ENCODE measurements around the gene HEXD.
"Not testable (repeated sequence)": the region's sequence is repeated elsewhere in the genome, so short reads cannot be mapped to it uniquely, and the experiment has no call there.

Gene HEXD

GRCh38 chr17:82397449-82398335, 20.5 kb upstream of the HEXD start:
- DNase-seq: no peak

DNA sequence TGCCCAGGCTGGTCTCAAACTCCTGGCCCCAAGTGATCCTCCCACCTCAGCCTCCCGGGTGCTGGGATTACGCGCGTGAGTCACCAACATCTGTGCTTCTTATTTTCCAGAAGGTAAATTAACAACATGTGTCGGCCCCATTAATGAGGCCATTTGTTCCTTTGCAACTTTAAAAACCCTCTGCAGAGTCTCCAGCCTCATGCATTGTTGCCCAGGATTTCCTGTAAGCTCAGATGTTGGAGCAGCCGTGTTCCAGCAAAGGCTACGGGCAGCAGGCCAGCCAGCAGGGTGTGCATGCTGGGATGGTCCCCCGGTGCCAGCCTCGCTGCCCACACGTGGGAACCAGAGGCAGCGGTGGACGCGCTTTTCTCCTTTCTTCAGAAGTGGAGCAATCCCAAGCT, 19.1 kb upstream of the HEXD start:
- no peak for DNase-seq

DNA sequence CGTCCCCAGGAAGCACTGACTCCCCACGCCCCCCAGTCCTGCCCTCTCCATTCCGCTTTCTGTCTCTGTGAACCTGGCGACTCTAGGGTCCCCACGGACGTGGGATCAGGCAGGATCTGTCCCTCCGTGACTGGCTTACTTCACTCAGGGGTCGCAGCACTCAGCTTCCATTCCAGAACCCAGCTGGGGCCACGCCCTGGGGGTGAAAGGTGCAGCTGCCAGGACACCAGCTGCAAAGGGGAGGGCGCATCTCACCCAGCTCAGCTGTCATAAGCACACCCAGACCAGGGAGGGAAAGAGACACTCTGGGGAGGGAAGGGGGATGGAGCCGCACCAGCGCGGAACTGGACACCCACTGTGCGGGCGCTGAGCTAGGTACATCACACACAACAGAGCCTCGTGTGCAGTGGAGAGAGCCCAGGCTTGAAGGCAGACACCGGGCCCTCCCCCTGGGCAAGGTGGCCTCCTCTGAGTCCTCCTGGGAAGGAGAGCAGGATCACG, 18.5 kb upstream of the HEXD start:
- no peak for DNase-seq

DNA sequence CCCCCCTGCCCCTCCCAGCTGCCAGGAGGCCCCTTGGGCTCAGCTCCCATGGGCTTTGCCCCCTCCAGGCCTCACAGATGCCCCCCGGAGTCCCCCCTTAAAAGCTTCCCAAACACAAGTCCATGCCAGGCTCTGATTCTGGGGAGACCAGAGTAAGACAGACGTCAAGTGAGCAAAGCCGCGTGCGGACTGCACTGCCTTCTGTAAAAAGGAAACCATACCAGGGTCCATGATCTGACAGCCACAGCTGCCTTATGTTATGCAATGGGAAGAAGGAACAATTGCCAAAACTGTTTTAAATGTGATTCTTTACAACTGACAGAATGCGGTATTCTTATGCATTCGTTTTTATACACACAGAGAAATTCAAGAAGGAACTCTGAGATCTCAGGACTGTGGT, 17.9 kb upstream of the HEXD start:
- no peak for DNase-seq

- DNase-seq: peak; percentile 35 to 37
Observed at GRCh38 chr17:82400830-82401229, 17.3 kb upstream of the HEXD start.

GRCh38 chr17:82402865-82403264, 15.3 kb upstream of the HEXD start:
- DNase-seq: no peak

GRCh38 chr17:82403662-82404660, 14.2 kb upstream of the HEXD start:
- no peak for DNase-seq

DNA sequence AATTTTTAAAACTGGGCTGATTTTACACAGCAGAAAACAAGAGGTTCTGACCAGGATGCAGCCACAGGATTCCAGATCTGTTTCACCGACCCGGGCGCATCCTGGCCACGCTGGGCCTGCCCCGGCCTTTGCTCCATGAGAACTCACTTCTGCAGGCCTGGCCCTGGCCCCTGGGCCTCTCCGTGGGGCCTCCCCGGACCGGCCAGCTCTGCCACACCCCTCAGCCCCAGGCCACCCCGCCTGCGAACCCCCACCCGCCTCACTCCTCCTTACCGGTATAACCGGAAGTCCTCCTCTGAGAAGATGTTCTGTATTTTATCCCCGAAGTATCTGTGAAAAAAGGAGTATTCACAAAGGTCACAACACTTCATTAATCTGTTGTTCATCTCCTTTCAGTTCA, 13.1 kb upstream of the HEXD start:
- DNase-seq: no peak

GRCh38 chr17:82406131-82406671, 11.9 kb upstream of the HEXD start:
- DNase-seq: no peak

DNA sequence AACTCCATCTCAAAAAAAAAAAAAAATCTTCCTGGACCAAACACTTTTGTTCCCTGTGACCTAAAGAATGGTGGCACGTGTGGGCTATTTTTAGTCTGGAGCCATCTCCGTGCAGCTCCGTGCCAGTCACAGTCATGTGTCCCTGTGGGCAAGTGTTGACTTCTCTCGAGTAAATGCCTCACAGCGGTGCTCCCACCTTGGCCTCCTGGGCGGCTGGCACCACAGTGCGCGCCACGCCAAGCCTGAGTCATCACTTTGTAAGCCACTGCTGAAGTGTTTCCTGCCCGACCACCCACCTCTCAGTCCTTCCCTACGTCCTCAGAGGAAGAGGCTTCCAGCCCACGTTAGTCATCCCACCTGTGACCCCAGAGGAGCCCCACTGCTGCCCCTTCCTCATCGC, 10.9 kb upstream of the HEXD start:
- no peak for DNase-seq

DNA sequence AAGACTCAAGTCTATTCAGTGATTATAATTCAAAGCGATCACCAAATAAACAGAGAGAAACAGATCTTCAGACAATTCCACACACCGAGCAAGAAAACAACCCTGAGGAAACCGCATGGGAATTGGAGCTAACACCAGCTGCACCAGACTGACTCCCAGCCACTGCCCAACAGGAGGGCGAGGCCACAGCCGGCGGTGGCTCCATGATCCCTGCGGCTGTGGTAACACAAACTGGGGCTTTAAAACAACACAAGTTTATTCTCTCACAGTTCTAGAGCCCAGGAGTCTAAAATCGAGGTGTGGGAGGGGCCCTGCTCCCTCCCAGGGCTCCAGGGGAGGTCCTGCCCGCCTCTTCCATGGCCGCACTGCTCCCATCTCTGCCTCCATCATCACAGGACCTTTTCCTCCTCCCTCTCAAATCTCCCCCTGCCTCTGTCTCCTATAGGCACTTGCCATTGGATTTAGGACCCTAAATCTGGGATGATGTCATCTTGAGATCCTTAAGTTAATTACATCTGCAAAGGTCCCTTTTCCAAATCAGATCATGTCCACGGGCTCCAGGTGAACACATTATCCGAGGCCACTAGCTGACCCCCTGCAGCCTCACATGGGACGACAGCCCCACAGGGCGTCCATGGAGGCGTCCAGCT, 9.7 kb upstream of the HEXD start:
- no peak for DNase-seq

GRCh38 chr17:82408938-82409318, 9.2 kb upstream of the HEXD start:
- DNase-seq: no peak

GRCh38 chr17:82410014-82410716, 8.0 kb upstream of the HEXD start:
- DNase-seq: no peak

GRCh38 chr17:82411396-82412053, 6.6 kb upstream of the HEXD start:
- no peak for DNase-seq

DNA sequence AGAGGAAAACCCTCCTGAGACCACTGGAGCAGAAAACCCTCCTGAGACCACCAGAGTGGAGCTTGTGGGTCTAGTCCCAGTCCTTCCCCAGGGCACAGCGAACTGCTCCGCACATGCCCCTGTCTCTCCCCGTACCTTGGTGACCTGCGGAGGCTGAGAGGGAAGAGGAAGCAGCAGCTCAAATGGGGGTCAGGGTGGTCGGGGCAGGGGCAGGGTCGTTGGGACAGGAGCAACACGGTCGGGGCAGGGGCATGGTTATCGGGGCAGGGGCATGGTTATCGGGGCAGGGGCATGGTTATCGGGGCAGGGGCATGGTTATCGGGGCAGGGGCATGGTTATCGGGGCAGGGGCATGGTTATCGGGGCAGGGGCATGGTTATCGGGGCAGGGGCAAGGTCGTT, 6.1 kb upstream of the HEXD start:
- DNase-seq: not testable (repeated sequence)

DNA sequence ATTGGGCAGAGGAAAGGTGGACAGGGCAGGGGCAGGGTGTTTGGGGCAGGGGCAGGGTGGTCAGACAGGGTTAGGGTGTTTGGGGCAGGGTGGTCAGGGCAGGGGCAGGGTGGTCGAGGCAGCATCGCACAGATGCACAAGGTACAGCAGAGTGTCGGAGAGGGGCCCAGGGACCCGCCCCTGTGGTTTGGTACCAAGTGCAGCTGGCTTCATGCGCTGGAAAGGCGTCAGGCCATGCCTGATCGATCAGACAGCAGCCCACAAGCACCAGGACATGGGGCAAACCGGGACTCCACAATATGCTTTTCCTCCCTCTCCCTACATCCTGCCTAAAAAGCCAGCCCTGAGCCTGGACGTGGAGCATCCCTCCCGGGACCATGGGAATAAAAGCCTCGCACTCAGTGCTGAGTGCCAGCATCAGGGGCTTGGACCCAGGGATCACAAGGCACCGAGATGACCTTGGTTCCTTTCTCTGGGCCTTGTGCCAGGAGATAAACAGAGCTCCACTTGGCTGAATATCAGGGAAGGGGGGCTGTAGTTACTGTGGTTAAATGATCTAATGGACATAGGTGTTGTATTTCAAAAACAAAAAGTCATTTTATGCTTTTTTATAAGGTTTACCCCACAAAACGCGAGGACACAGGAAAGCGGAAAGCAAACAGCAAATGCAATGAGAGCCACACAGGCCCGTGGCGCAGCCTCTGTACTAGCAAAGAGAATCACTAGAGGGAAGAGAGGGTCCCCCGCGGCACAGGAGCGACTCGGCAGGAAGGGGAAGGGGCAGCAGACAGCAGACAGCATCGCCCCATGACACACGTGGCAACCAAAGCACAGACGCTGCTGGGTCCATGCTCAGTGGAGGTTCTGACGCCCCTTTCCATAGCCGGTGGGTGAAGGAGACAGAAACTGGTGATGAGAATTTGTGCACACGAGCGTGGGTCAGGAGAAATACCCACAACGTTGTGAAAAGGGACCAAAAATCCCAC, 5.3 kb upstream of the HEXD start:
- DNase-seq: no peak

GRCh38 chr17:82414548-82415281, 3.4 kb upstream of the HEXD start:
- peak; percentile 72 to 73 for DNase-seq

GRCh38 chr17:82415336-82415735, 2.8 kb upstream of the HEXD start:
- no peak for DNase-seq

GRCh38 chr17:82415786-82416185, 2.4 kb upstream of the HEXD start:
- no peak for DNase-seq

Measured in stimulated activated CD4-positive, alpha-beta T cell treated with anti-CD3 and anti-CD28 coated beads, Interleukin-4, amount 100 ng/mL, for 4 hours (primary cell).